HCT116 (cell line): ENCODE results near the gene SLC5A10.

Source experiments
- EZH2 ChIP-seq: fragments of 200-600 bp; sonication (generic); IDR thresholded peaks from 2 replicates; pipeline ENCODE4 v1.6.1; 2017; ENCODE audit warnings: antibody characterized with exemption, mixed run types
- ZNF274 ChIP-seq: fragments of 200-500 bp; sonication (Bioruptor generic); IDR thresholded peaks from 2 replicates; pipeline ENCODE4 v1.6.1; 2014; ENCODE audit warnings: mild to moderate bottlenecking, low read depth, low read length, inconsistent platforms
- TF ChIP-seq, protein P1 (sequence below), 3 experiments: fragments of 200-600 bp in 1 of 3; sonication (generic) in 1 of 3; IDR thresholded peaks in 2 of 3; conservative IDR thresholded peaks in 1 of 3; 2 replicates each; pipeline ENCODE4 v1.5.1; 2012 to 2017; ENCODE audit warnings: low read depth in 2 of 3, low read length in 2 of 3, antibody characterized with exemption in 1 of 3, borderline replicate concordance in 1 of 3, control low read depth in 1 of 3, mild to moderate bottlenecking in 1 of 3, mixed read lengths in 1 of 3, mixed run types in 1 of 3, moderate library complexity in 1 of 3; ENCODE audit not compliant: insufficient read depth in 1 of 3

DNA sequence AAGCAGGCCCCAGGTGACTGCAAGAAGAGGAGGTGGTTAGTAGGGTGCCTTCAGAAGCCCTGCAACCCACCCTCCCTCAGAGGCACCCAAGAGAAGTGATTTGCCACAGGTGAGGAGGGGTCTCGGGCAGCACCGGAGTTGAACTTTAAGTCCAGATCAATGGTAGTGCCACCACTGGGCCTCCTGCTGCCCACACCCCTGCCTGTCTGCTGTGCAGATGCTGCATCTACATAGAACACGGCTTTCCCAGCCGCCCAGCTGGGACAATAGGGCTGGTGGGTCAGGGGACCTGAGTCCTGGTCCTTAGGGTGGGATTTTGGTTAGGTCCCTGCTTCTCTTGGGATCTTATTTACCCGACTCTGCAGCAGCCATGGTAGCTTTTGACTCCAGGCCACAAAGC is 70.2 kb downstream of the SLC5A10 start:
- TF ChIP-seq EZH2 (no peak), ZNF274 (no peak)
- TF ChIP-seq, protein P1, sequence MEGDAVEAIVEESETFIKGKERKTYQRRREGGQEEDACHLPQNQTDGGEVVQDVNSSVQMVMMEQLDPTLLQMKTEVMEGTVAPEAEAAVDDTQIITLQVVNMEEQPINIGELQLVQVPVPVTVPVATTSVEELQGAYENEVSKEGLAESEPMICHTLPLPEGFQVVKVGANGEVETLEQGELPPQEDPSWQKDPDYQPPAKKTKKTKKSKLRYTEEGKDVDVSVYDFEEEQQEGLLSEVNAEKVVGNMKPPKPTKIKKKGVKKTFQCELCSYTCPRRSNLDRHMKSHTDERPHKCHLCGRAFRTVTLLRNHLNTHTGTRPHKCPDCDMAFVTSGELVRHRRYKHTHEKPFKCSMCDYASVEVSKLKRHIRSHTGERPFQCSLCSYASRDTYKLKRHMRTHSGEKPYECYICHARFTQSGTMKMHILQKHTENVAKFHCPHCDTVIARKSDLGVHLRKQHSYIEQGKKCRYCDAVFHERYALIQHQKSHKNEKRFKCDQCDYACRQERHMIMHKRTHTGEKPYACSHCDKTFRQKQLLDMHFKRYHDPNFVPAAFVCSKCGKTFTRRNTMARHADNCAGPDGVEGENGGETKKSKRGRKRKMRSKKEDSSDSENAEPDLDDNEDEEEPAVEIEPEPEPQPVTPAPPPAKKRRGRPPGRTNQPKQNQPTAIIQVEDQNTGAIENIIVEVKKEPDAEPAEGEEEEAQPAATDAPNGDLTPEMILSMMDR (IDR thresholded peaks at IDR 0.05 in 2 of 3, conservative IDR thresholded peaks at IDR 0.05 in 1 of 3; ENCODE audit: borderline replicate concordance in 1 of 3, insufficient read depth in 1 of 3, low read depth in 2 of 3, low read length in 2 of 3), result no peak
